IPS-11a (cell line): ENCODE measurements around the gene BZW1.
"Not testable (repeated sequence)": the region's sequence is repeated elsewhere in the genome, so short reads cannot be mapped to it uniquely, and the experiment has no call there.

Experiments
- H3K4me3 ChIP-seq: one replicate; pipeline ENCODE4 v1.5.1; 2013; ENCODE audit warnings: low read depth, low read length, control low read depth

The BZW1 gene

DNA sequence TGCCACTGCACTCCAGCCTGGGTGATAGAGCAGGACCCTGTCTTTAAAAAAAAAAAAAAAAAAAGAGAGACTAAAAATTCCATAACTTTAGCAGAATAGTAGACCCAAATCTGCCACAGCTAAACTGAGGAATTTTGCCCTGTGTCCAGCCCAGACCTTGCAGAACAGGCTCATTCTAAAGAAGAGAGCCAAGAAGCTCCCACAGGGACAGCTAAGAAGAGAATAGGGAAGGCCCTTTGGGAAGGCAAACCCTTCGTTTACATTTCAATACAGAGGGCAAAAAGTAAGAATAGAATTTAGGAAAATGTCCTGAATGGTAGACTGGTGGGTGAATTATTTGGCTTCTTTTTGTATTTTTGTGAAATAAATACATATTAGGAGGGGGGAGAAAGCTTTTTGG lies 21.5 kb upstream of the BZW1 start:
- no peak overlapping the region for H3K4me3 ChIP-seq

DNA sequence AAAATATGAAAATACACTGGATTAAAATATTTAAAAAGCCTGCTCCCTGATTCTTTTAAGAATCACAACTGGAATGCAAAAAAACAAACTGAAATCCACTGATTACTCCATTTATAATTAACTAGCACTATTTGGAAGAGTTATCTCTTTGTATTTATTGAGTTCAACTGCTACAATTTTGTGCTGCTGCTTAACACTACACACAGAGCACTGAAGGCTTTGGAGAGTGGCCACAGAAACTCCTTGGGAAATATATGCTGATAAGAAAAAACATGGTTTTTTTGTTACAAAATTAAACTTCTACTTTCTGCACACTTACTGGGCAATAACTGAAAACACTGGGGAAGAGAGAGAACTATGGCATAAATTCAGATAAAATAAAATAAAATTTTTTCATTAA lies 19.8 kb upstream of the BZW1 start:
- H3K4me3 ChIP-seq: no peak overlapping the region

DNA sequence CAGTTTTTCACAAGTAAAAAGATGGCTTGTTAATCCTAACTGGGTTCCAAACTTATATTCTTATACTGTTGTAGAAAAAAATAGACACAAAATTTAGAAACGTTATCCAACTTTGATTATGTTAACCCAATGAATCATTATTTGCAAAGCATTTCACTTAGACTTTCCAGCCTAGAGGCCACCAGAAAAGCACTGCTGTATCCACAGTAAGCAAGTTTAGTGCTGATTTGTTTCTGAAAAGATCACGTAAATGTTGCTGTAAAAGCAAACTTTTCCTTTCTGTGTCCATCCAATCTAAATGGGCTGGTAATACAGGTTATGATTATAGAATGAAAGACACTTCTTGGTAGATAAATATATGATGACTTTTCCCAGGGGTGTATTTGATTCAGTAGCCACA lies 17.6 kb upstream of the BZW1 start:
- H3K4me3 ChIP-seq: no peak overlapping the region

DNA sequence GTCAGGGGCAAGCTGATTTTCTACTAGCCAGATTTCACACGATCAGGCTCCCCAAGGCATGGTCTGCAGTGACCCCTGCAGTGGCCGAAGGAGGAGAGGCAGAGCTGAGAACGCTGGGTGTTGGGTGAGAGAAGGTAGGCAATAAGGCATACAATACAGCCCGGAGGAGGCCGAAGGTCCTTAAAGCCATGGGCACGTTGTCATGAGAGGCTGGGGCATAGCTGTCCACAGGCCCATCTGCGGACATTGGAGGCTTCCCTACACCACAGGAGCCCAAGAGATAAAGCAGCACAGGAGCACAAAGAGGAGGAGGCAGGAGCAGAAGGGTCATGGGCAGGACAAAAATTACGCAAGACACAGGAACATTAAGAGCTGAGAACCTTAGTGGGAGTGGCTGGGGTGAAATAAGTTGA lies 16.7 kb upstream of the BZW1 start:
- H3K4me3 ChIP-seq: no peak overlapping the region

DNA sequence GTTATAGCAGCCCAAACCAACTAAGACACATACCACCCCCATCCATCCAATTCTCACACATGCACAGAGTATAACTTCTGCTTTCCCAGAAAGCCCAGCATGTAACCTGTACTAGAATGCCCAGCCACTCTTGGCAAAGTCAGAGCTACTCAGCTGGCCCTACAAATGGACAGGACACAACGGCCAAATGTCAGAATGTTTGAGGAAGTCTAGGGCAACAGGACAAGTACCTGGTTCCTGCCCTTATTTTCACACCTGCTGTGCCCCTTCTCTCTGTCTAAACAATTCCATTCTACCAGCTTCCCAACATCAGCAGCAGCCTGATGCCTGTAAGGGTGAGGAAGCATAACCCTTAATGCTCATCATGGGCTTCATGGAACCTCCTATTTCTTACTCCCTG lies 15.1 kb upstream of the BZW1 start:
- H3K4me3 ChIP-seq: no peak overlapping the region

DNA sequence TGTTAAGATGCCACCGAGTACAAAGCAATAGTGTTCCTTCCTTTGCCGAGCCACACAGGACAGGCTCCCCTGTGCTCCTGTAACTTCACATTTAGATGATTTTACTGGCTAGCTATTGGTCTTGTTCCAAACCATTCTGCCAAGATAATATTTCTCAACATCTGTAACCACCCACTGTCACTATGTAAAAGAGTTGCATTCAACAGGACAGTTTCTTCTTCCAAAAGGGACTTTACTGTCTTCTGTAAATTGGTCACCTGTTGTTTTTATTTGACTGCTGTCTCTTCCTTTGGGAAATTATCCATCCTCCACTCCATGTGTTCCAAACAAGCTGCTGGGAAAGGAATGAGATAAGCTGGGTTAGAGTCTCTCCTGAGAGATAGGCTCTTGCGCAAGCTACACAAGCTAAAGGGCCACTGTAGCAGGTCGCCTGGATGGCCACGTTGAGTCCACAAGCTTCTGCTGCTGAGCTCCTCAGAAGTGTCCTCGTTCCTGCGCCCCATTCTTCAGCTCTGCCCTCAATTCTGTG lies 14.4 kb upstream of the BZW1 start:
- H3K4me3 ChIP-seq: no peak overlapping the region

DNA sequence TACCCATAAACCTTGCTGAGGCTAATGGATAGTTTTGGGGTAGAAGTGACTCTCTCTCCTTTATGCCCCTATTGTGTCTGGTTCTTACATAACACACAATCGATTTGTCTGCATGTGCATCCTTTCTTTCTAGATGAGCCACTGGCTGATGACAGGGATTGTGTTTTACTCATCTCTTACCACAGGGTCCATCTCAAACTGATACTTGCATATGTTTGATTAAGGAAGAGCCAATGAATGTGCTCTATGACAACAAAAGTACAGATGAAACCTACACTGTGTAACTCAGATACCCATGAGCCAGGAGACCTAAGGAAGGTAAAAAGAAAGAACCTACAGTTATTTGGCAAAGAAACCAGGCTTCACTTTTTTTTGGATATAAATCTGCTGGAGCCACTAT lies 13.2 kb upstream of the BZW1 start:
- no peak overlapping the region for H3K4me3 ChIP-seq

DNA sequence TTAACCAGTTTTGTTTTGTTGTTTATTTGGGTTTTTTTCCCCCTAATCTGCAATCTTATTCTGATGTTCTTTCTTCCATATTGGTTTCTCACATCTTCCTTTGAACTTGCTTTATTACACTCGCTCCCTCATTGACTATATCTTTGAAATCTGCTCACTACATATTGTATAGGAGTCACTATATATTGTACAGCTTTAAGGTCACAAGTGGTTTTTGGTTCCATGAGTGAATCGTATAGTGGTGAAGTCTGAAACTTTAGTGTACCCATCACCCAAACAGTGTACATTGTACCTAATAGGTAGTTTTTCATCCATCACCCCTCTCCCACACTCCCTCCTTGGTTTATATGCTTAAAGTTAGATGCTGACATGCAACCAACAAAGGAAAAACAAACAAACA lies 11.3 kb upstream of the BZW1 start:
- no peak overlapping the region for H3K4me3 ChIP-seq

DNA sequence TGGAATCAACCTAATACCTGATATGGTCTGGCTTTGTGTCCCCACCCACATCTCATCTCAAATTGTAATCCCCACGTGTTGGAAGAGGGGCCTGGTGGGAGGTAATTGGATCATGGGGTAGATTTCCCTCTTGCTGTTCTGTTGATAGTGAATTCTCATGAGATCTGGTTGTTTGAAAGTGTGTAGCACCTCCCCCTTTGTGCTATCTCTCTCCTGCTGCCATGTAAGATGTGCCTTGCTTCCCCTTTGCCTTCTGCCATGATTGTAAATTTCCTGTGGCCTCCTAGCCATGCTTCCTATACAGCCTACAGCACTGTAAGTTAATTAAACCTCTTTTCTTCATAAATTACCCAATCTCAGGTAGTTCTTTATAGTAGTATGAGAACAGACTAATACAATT lies 10.3 kb upstream of the BZW1 start:
- not testable (repeated sequence) for H3K4me3 ChIP-seq

DNA sequence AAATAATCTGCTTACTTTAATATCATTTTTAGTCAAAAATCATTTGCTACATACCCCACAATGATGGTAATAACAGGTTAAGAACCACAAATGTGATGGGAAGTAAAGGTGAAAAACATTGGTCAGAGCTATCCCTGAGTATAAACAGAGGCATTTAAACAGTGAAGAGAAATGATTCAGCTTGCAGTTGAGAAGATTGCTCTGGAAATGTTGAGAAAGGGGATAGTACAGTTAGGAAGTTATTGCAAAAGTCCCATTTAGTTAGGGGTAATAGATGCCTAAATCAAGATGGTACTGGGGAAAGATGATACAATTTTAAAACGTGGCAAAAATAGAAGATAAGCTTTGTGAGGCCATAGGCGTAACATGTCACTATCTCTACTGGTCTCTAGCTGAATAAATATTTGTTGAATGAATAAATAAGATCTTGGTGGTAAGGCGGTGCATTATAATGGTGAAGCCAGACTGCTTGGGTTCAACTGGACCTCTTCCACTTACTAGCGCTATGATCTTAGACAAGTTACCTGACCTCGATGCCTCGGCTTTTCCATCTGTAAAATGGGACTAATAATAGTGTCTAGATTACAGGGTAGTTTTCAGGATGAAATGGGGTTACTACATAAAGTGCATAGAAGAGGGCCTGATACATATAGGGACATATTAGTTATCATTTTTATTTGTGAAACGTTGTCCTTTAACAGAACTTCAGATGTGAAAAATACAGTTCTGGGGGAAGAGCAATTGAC lies 2.0 kb upstream of the BZW1 start:
- no peak overlapping the region for H3K4me3 ChIP-seq

DNA sequence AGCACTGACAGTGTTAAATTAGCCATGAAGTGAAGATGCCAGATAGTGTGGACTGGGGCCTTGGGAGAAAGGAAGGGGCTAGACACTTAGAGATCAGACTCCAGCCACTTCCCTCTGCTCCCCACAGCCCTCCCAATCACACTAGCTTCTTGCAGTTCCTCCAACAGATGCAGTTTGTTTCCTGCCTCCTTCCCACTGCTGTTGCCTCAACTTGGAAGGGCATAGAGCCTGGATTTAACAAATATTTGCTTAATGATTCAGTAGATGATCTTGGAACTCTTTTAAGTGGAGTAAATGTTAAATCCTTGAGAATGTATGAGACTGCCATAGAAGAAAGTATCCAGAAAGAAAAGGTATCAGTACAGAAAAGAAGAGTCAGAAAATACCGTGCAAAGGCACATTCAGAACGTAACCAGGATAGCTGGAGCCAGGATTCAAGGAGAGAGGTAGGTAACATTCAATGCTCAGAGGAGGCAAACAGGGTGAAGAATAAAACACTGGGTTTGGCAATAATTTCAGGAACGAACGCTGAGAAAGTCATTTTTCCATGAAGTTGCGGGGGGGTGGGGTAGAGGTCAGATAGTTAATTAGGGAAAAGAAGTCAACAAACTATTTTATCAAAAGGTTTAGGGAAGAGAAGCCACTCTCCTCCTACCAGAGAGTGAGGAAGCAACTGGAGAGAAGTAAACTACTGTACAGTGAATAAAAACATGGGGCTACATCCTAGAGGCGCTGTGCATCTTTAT lies 1.3 kb upstream of the BZW1 start:
- peak overlapping the region; percentile 33 for H3K4me3 ChIP-seq

DNA sequence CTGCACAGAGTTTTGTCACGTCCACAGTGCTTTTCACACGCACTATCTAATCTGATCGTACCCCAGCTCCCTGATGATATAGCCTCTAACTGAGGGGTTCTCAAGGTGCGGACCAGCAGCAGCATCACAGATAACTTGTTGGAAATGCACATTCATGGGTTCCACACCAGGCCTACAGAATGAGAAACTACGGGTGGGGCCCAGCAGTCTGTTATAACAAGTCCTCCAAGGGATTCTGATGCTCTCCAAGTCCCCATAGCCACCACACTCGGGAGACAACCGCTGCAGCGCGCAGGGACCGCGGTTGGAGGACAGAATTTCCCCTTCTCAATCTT lies 745 bp upstream of the BZW1 start:
- H3K4me3 ChIP-seq: peak overlapping the region; percentile 33

DNA sequence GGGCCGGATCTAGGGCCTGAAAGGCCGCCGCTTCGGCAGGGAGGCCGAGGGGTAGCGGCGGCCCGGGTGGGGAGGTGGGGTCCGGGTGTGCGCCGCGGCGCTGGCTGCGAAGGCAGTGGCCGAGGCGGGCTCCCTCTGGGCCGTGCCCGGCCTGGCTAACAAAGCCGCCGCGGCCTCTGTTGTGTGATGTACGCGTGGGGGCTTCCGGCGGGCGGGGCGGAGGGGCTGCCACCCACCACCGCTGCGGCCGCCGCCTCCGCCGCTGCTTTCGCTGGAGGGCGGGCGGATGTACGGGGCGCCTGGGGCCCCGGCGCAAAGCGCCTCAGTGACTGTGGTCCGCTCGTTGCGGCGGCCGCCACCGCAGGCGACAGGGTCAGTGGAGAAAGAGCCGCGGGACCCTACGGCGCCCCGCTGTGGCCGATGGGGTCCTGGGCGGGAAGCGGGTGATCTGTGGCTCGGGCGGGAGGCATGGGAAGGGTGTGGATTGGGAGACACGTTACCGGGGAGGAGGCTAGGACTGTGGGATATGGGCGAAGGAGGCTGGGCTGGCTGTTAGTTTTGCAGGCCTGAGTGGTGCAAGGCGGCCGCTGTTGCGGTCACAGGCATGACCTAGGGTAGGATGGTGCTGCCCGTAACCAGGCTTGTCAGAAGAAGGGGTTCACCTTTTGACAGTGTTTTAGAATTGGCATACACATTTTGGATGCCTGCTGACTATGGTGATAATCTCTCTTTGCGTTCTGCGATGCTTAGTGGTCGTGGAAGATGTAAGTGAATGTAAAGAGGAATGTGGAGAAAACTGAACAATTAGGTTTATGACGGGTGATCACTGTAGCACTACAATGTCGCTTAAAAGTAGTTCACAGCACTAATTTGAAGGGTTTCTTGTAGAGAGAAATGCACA lies 662 bp downstream of the BZW1 start:
- peak overlapping the region; percentile 93 for H3K4me3 ChIP-seq

DNA sequence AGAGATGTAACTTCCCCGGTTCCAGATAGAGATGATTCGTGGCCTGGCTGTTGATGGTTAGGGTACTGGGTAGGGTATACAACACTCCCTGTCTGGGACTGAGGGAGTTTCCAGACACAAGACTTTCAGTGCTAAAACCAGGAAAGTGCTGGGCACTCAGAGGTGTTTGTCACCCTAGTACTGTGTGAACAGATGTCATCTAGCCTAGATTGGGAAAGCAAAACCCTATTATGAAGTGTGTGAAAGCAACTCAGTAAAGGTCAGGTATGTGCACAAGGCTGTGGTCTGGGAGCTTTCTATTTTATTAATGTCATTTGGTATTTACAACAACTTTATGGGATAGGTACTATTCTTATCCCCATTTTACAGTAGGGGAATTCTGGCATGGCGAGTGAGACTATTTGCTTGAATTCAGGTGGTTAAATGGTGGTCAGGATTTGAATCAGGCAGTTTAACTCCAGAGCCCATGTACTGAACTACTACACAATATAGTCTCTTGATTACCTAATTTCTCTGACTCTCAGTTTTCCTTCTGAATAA lies 2.6 kb downstream of the BZW1 start:
- H3K4me3 ChIP-seq: no peak overlapping the region

DNA sequence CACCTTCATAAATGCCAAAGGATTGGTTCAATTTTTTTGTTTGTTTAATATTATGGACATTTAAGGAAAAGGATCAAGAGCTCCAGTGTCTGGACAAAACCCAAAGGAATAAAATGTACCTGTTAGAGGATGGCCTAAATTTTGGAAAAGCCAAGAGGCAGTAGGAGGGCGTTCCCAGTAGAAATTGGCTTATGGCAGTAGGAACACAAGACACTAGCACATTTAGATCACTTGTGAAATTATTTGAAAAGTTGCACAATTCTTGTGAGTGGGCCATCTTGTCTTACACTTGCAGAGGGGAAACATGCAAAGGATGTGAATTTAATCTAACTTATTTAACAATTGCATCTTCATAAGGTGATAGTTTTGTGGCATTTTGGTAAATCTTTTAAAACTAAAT lies 3.2 kb downstream of the BZW1 start:
- H3K4me3 ChIP-seq: no peak overlapping the region

DNA sequence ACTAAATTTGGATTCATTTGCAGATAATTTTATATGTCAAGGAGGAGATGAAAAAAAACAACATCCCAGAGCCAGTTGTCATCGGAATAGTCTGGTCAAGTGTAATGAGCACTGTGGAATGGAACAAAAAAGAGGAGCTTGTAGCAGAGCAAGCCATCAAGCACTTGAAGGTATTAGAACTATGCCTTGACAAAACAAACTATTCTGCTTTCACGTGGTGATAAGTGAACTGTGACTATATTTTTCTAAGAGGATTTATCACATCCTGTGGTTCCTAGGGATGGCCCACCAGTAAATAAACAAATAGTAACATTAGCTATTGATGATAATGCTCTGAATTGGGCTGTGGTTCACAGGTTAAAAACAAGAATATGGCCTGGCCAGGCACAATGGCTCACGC lies 7.0 kb downstream of the BZW1 start:
- not testable (repeated sequence) for H3K4me3 ChIP-seq

DNA sequence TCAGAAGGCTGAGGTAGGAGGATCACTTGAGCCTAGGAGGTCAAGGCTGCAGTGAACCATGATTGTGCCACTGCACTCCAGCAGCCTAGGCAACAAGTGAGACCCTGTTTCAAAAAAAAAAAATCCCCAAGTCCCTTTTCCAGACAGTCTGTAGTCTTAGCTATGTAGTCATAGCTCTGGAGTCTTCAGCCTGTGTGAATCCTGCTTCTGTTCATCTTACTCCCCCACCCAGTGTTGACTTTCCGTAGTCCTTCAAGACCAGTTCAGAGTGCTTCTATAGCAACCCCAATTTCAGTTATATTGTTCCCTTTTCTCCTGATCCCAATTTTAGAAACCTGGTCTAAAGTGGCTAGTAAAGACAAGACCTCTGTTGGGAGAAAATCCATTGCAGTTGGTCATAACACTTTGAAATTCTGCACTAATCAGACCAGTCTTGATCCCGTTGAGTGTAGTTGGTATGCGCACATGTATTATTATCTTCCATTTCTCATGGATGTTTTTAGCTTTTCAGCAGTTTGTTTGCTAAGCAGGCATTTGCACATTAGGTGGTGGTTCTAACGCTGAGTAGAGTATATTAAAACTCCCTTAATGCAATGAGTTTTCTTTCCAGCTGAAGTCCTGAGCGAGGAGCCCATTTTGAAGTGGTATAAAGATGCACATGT lies 9.0 kb downstream of the BZW1 start:
- H3K4me3 ChIP-seq: no peak overlapping the region

DNA sequence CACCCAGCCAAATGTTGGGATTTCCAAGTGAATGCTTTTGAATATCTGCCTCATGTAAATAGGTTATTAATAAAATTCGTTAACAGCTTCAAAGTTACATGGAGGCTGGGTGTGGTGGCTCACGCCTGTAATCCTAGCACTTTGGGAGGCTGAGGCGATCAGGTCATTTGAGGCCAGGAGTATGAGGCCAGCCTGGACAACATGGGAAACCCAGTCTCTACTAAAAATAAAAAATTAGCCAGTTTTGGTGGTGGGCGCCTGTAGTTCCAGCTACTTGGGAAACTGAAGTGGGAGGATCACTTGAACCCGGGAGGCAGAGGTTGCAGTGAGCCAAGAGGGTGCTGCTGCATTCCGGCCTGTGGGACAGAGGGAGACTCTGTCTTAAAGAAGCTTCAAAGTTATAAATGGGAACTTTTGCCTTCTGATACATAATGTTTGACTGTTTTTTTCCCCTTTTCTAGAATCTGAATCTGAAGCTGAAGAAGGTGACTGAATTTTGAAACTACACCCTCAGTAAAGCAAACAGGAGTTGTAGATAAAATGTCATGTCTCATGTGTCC lies 10.1 kb downstream of the BZW1 start:
- H3K4me3 ChIP-seq: no peak overlapping the region

DNA sequence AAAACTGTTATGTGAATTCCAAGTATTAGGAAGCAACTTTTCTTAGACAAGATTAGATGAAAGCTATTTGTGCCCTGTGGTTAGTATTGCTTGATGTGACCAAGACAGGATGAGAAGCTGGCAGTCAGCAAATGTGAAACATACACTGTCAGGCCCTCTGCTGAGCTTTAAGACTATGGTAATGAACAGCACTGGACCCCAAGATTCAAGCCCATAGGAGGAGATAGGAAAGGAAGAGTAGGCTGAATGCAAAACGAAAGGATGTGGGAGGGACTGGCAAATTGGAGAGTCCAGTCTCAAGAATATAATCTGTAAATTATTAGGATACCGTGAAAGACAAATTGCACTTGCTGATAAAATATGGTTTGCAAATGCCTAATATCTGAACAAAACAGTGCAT lies 16.4 kb downstream of the BZW1 start:
- no peak overlapping the region for H3K4me3 ChIP-seq

DNA sequence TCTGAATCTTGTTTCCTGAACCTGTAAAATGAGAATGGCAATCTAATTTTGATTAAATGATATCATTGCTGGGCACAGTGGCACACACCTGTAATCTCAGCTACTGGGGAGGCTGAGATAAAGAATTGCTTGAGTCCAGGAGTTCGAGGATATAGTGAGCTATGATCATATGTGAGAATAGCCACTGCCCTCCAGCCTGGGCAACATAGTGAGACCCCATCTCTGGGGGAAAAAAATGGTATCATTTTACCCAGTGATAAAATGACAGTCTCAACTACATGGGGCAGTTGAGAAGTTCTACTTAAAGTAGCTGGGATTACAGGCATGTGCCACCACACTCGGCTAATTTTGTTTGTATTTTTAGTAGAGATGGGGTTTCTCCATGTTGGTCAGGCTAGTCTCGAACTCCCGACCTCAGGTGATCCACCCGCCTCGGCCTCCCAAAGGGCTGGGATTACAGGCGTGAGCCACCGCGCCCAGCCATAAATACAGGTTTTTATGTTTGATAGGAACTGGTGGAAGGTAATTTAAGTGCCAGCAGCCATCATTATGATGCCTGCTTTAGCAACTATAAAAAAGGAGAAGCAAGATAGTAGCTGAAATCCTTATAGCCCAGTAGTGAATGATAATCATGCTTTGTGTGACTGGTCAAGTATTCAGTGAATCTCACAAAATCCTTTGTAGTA lies 17.0 kb downstream of the BZW1 start:
- no peak overlapping the region for H3K4me3 ChIP-seq
